Left lung (tissue), 10 donors: Measurements from ENCODE around the gene SRSF2. TPM values are rescaled to one million over a fixed set of nuclear protein-coding genes. Genes with fewer than 3 reads are reported as not detected.
A peak's percentile ranks its signal among the peaks of the same experiment; 100 is the strongest.

Source experiments
- ATAC-seq: fragments of 200-7000 bp; cut with Tn5 transposase; one replicate; pipeline ENCODE4 v1.9.1; 2020; ENCODE audit warnings: moderate library complexity
- DNase-seq, 4 donors: peaks; one replicate each; pipeline ENCODE4 v3.0.0-alpha.2; 2013 to 2020
- H3K27ac ChIP-seq, 2 donors: fragments of 200-600 bp; sonication (generic) in 1 of 2; one replicate each; pipeline versions ENCODE4 v1.5.0 to v1.8.0; 2020 to 2021
- H3K27me3 ChIP-seq, 2 donors: fragments of 200-600 bp; sonication (generic) in 1 of 2; one replicate each; pipeline versions ENCODE4 v1.5.0 to v1.8.0; 2020 to 2021
- H3K36me3 ChIP-seq, 2 donors: fragments of 200-600 bp; sonication (generic) in 1 of 2; one replicate each; pipeline versions ENCODE4 v1.5.0 to v1.8.0; 2020 to 2021
- H3K4me1 ChIP-seq, 2 donors: fragments of 200-600 bp; one replicate each; pipeline ENCODE4 v1.8.0; 2021
- H3K4me3 ChIP-seq, 2 donors: fragments of 200-600 bp; sonication (generic) in 1 of 2; one replicate each; pipeline versions ENCODE4 v1.5.0 to v1.8.0; 2020 to 2021; ENCODE audit warnings: mild to moderate bottlenecking in 1 of 2
- H3K9me3 ChIP-seq, 2 donors: fragments of 200-600 bp; sonication (generic) in 1 of 2; one replicate each; pipeline versions ENCODE4 v1.5.0 to v1.8.0; 2020 to 2021
- CTCF ChIP-seq, 2 donors: fragments of 200-600 bp; sonication (generic) in 1 of 2; IDR thresholded peaks; one replicate each; pipeline versions ENCODE4 v1.5.0 to v1.8.0; 2021; ENCODE audit warnings: antibody characterized with exemption in 2 of 2
- intact Hi-C, 2 donors: fragments of 100-400 bp; cut with DNase I; formaldehyde crosslinking; loops; one replicate each; pipeline versions ENCODE4 v1.11.2 to v1.14.2; 2022
- polyA plus RNA-seq, 6 donors: library from polyadenylated mRNA; unstranded; fragments of 120-200 nt; gene quantifications; one replicate each; pipeline ENCODE4 v1.2.1, GENCODE V29; 2013; ENCODE audit not compliant: insufficient read length in 6 of 6
- total RNA-seq, 2 donors: library from RNA; stranded (reverse); fragmentation: NEBNext Ultra II Directional; extraction: Animal tissue kit (Norgen Biotek cat#: 25700); gene quantifications; one replicate each; pipeline ENCODE4 v1.2.1, GENCODE V29; 2021
- donor health status: DM: no; HTN: yes; CAD: no.
- donor health status: DM: no; HTN: no; CAD: no.

SRSF2 gene
- total and polyA plus RNA-seq, 8 donors, result 114 to 393 (median 356) TPM

GRCh38 chr17:76736349-76737081 is 616 bp downstream of the SRSF2 start:
- intact Hi-C loops, result no loop called here
- H3K27me3 ChIP-seq, result no peaks in the 10 kb centered on the region
- H3K4me1 ChIP-seq, result peaks cover 22 to 70% of the 10 kb centered on the region in 2 donors
- DNase-seq, result peak; percentile 67 to 94 (median 81)
- H3K4me3 ChIP-seq, result peak overlapping the region; percentile 97 to 98
- H3K36me3 ChIP-seq, result peaks cover 0 to 49% of the 10 kb centered on the region in 2 donors
- no peak for TF ChIP-seq CTCF (IDR thresholded peaks at IDR 0.05)
- peak overlapping the region; percentile 99 for H3K27ac ChIP-seq
- peak; percentile 43 for ATAC-seq
- no peaks in the 10 kb centered on the region for H3K9me3 ChIP-seq

GRCh38 chr17:76735586-76736348 is 1.4 kb downstream of the SRSF2 start:
- ATAC-seq (no peak), DNase-seq (no peak)
- intact Hi-C loops, result no loop called here
- H3K36me3 ChIP-seq, result peaks cover 0 to 54% of the 10 kb centered on the region in 2 donors
- peak in 1 of 2 donors; percentile 4 for TF ChIP-seq CTCF (IDR thresholded peaks at IDR 0.05)
- H3K4me1 ChIP-seq, result peaks cover 22 to 75% of the 10 kb centered on the region in 2 donors
- peak overlapping the region; percentile 97 to 98 for H3K4me3 ChIP-seq
- peak overlapping the region; percentile 99 for H3K27ac ChIP-seq
- no peaks in the 10 kb centered on the region for H3K9me3 ChIP-seq
- H3K27me3 ChIP-seq, result no peaks in the 10 kb centered on the region

- ATAC-seq (no peak), DNase-seq (no peak)
- Histone ChIP-seq H3K4me3 (peak overlapping the region; percentile 97 to 98), H3K4me1 (peaks cover 22 to 74% of the 10 kb centered on the region in 2 donors), H3K9me3 (no peaks in the 10 kb centered on the region), H3K27ac (peak overlapping the region; percentile 99), H3K36me3 (peaks cover 0 to 60% of the 10 kb centered on the region in 2 donors), H3K27me3 (no peaks in the 10 kb centered on the region)
- intact Hi-C loops, result no loop called here
- TF ChIP-seq CTCF (IDR thresholded peaks at IDR 0.05), result no peak
Measured at GRCh38 chr17:76735006-76735405, 2.1 kb downstream of the SRSF2 start.

GRCh38 chr17:76734080-76734840 is 2.9 kb downstream of the SRSF2 start:
- H3K27me3 ChIP-seq, result no peaks in the 10 kb centered on the region
- no peaks in the 10 kb centered on the region for H3K9me3 ChIP-seq
- H3K4me1 ChIP-seq, result peaks cover 19 to 72% of the 10 kb centered on the region in 2 donors
- intact Hi-C loops, result no loop called here
- no peak for TF ChIP-seq CTCF (IDR thresholded peaks at IDR 0.05)
- ATAC-seq (no peak), DNase-seq (no peak)
- H3K4me3 ChIP-seq, result peak overlapping the region; percentile 97 to 98
- peak overlapping the region; percentile 2 to 99 for H3K27ac ChIP-seq
- peaks cover 0 to 62% of the 10 kb centered on the region in 2 donors for H3K36me3 ChIP-seq
